GM12878 (cell line): Measurements from ENCODE around the gene PLAGL1.
"Not testable (repeated sequence)": the region's sequence is repeated elsewhere in the genome, so short reads cannot be mapped to it uniquely, and the experiment has no call there.

ENCODE experiments used
- E2F4 ChIP-seq: IDR thresholded peaks from 2 replicates; pipeline ENCODE4 v1.6.1; 2012; ENCODE audit warnings: low read depth, low read length, improper control_type of control experiment
- EZH2 ChIP-seq: IDR thresholded peaks from 2 replicates; pipeline ENCODE4 v1.6.1; 2012; ENCODE audit warnings: low read depth, mild to moderate bottlenecking, control low read depth, inconsistent platforms, low read length, borderline replicate concordance; ENCODE audit not compliant: control insufficient read depth
- POLR2A ChIP-seq: IDR thresholded peaks from 2 replicates; pipeline ENCODE4 v1.6.1; 2011; ENCODE audit warnings: low read depth, mild to moderate bottlenecking, low read length
- SMARCA5 ChIP-seq: fragments of 450-650 bp; IDR thresholded peaks from 2 replicates; pipeline ENCODE4 v1.6.1; 2017; ENCODE audit warnings: mild to moderate bottlenecking
- ZNF274 ChIP-seq: IDR thresholded peaks from one replicate; pipeline ENCODE4 v1.8.0; 2011; ENCODE audit not compliant: insufficient read length, insufficient read depth
- ZNF622 ChIP-seq: fragments of 450-650 bp; IDR thresholded peaks from 2 replicates; pipeline ENCODE4 v1.6.1; 2017; ENCODE audit warnings: mild to moderate bottlenecking, inconsistent platforms

GRCh38 chr6:143917026-143917425 is 91.0 kb downstream of the PLAGL1 start:
- TF ChIP-seq EZH2, E2F4, POLR2A, ZNF274, SMARCA5, ZNF622: not testable (repeated sequence)
